ENCODE measurements around the gene CAMK2B.
A peak's percentile ranks its signal among the peaks of the same experiment; 100 is the strongest.

The CAMK2B gene

GRCh38 chr7:44329888-44330287 lies 4.5 kb upstream of the CAMK2B start:
- no peak for DNase-seq (ENCODE audit: low spot score)

GRCh38 chr7:44329081-44329480 lies 3.7 kb upstream of the CAMK2B start:
- DNase-seq (ENCODE audit: low spot score): no peak

GRCh38 chr7:44327981-44328380 lies 2.6 kb upstream of the CAMK2B start:
- no peak for DNase-seq (ENCODE audit: low spot score)

- no peak for DNase-seq (ENCODE audit: low spot score)
These were observed 1.1 kb upstream of the CAMK2B start for GRCh38 chr7:44326261-44327125.

GRCh38 chr7:44325811-44326241 lies 432 bp upstream of the CAMK2B start:
- DNase-seq (ENCODE audit: low spot score): peak; percentile 11

- no peak for DNase-seq (ENCODE audit: low spot score)
These were observed 753 bp downstream of the CAMK2B start for GRCh38 chr7:44324481-44325200.

- DNase-seq (ENCODE audit: low spot score): no peak
These were observed 1.3 kb downstream of the CAMK2B start for GRCh38 chr7:44324204-44324480.

- no peak for DNase-seq (ENCODE audit: low spot score)
These were observed 1.8 kb downstream of the CAMK2B start for GRCh38 chr7:44323381-44324203.

- DNase-seq (ENCODE audit: low spot score): no peak
These were observed 2.6 kb downstream of the CAMK2B start for GRCh38 chr7:44322631-44323363.

- DNase-seq (ENCODE audit: low spot score): no peak
These were observed 3.6 kb downstream of the CAMK2B start for GRCh38 chr7:44321796-44322195.

- no peak for DNase-seq (ENCODE audit: low spot score)
These were observed 4.5 kb downstream of the CAMK2B start for GRCh38 chr7:44320794-44321371.

- no peak for DNase-seq (ENCODE audit: low spot score)
These were observed 5.3 kb downstream of the CAMK2B start for GRCh38 chr7:44320141-44320540.

- no peak for DNase-seq (ENCODE audit: low spot score)
These were observed 7.1 kb downstream of the CAMK2B start for GRCh38 chr7:44318332-44318731.

- DNase-seq (ENCODE audit: low spot score): no peak
These were observed 10.0 kb downstream of the CAMK2B start for GRCh38 chr7:44315301-44315903.

- DNase-seq (ENCODE audit: low spot score): no peak
These were observed 11.8 kb downstream of the CAMK2B start for GRCh38 chr7:44313621-44314031.

GRCh38 chr7:44313016-44313415 lies 12.4 kb downstream of the CAMK2B start:
- no peak for DNase-seq (ENCODE audit: low spot score)

- no peak for DNase-seq (ENCODE audit: low spot score)
These were observed 13.6 kb downstream of the CAMK2B start for GRCh38 chr7:44311561-44312495.

GRCh38 chr7:44310221-44310848 lies 15.1 kb downstream of the CAMK2B start:
- DNase-seq (ENCODE audit: low spot score): no peak

- no peak for DNase-seq (ENCODE audit: low spot score)
These were observed 15.9 kb downstream of the CAMK2B start for GRCh38 chr7:44309271-44310091.

Measured in pons (tissue), 1 donor.